Measurements from ENCODE around the gene PRMT1.

The PRMT1 gene

GRCh38 chr19:49685845-49686332, 8.8 kb downstream of the PRMT1 start:
- no peak for DNase-seq (ENCODE audit: insufficient read length)
- TF ChIP-seq TAF1 (IDR thresholded peaks at IDR 0.05; ENCODE audit: borderline replicate concordance, low read depth, low read length), result no peak
- TF ChIP-seq POLR2AphosphoS5 (IDR thresholded peaks at IDR 0.05; ENCODE audit: low read depth, low read length), result peak; percentile 77; the same call in 1 of the 2 replicates
- TF ChIP-seq POLR2A (IDR thresholded peaks at IDR 0.05; ENCODE audit: low read depth, low read length), result peak; percentile 66
- no peak for FAIRE-seq

- DNase-seq (ENCODE audit: insufficient read length) (no peak), FAIRE-seq (no peak)
- TF ChIP-seq TAF1 (IDR thresholded peaks at IDR 0.05; ENCODE audit: borderline replicate concordance, low read depth, low read length), result no peak
- no peak for TF ChIP-seq POLR2AphosphoS5 (IDR thresholded peaks at IDR 0.05; ENCODE audit: low read depth, low read length)
- TF ChIP-seq POLR2A (IDR thresholded peaks at IDR 0.05; ENCODE audit: low read depth, low read length), result no peak
Observed at GRCh38 chr19:49686503-49687088, 9.5 kb downstream of the PRMT1 start.

GRCh38 chr19:49687150-49687549, 10.1 kb downstream of the PRMT1 start:
- no peak for DNase-seq (ENCODE audit: insufficient read length)
- FAIRE-seq, result no peak
- TF ChIP-seq POLR2AphosphoS5 (IDR thresholded peaks at IDR 0.05; ENCODE audit: low read depth, low read length) (no peak; the same call in 1 of the 2 replicates), TAF1 (IDR thresholded peaks at IDR 0.05; ENCODE audit: borderline replicate concordance, low read depth, low read length) (no peak), POLR2A (IDR thresholded peaks at IDR 0.05; ENCODE audit: low read depth, low read length) (no peak)

GRCh38 chr19:49687566-49688316, 10.7 kb downstream of the PRMT1 start:
- no peak for FAIRE-seq
- DNase-seq (ENCODE audit: insufficient read length), result no peak
- TF ChIP-seq POLR2AphosphoS5 (IDR thresholded peaks at IDR 0.05; ENCODE audit: low read depth, low read length), result no peak; the same call in 1 of the 2 replicates
- no peak for TF ChIP-seq POLR2A (IDR thresholded peaks at IDR 0.05; ENCODE audit: low read depth, low read length)
- no peak for TF ChIP-seq TAF1 (IDR thresholded peaks at IDR 0.05; ENCODE audit: borderline replicate concordance, low read depth, low read length)

- 0 out of 2 replicates have a peak, but pooled peaks have one; percentile 26 for TF ChIP-seq POLR2A (IDR thresholded peaks at IDR 0.05; ENCODE audit: low read depth, low read length)
- TF ChIP-seq POLR2AphosphoS5 (IDR thresholded peaks at IDR 0.05; ENCODE audit: low read depth, low read length), result peak; percentile 67; the same call in 1 of the 2 replicates
- no peak for TF ChIP-seq TAF1 (IDR thresholded peaks at IDR 0.05; ENCODE audit: borderline replicate concordance, low read depth, low read length)
- no peak for DNase-seq (ENCODE audit: insufficient read length)
- FAIRE-seq, result no peak
Observed at GRCh38 chr19:49688531-49689132, 11.6 kb downstream of the PRMT1 start.

- FAIRE-seq (no peak), DNase-seq (ENCODE audit: insufficient read length) (peak; percentile 49)
Observed at GRCh38 chr19:49689133-49690078, 12.3 kb downstream of the PRMT1 start, which contains the start of gene ADM5. TSS of gene ADM5 (plus strand) at chr19:49689594. CDS start at chr19:49689838, 244 bp downstream.

GRCh38 chr19:49690079-49690655, 13.1 kb downstream of the PRMT1 start:
- DNase-seq (ENCODE audit: insufficient read length) (no peak), FAIRE-seq (no peak)
- TF ChIP-seq POLR2AphosphoS5 (IDR thresholded peaks at IDR 0.05; ENCODE audit: low read depth, low read length), result no peak
- TF ChIP-seq POLR2A (IDR thresholded peaks at IDR 0.05; ENCODE audit: low read depth, low read length), result no peak
- TF ChIP-seq TAF1 (IDR thresholded peaks at IDR 0.05; ENCODE audit: borderline replicate concordance, low read depth, low read length), result no peak

More at GRCh38 chr19:49689133-49690078, 12.3 kb downstream of the PRMT1 start, which contains the start of gene ADM5:
- TF ChIP-seq TAF1 (IDR thresholded peaks at IDR 0.05; ENCODE audit: borderline replicate concordance, low read depth, low read length) (no peak), POLR2A (IDR thresholded peaks at IDR 0.05; ENCODE audit: low read depth, low read length) (peak; percentile 28; the same call in 1 of the 2 replicates)

- TF ChIP-seq POLR2A (IDR thresholded peaks at IDR 0.05; ENCODE audit: low read depth, low read length) (peak; percentile 36), POLR2AphosphoS5 (IDR thresholded peaks at IDR 0.05; ENCODE audit: low read depth, low read length) (peak; percentile 40; the same call in 1 of the 2 replicates), TAF1 (IDR thresholded peaks at IDR 0.05; ENCODE audit: borderline replicate concordance, low read depth, low read length) (no peak)
- DNase-seq (ENCODE audit: insufficient read length) (peak; percentile 52), FAIRE-seq (peak; percentile 27)
Observed at GRCh38 chr19:49690656-49691242, 13.7 kb downstream of the PRMT1 start, which contains the start of gene CPT1C. TSS of gene CPT1C (plus strand) at chr19:49691116. CDS start at chr19:49692253, 1,137 bp downstream.

- no peak for DNase-seq (ENCODE audit: insufficient read length)
- no peak for FAIRE-seq
- TF ChIP-seq TAF1 (IDR thresholded peaks at IDR 0.05; ENCODE audit: borderline replicate concordance, low read depth, low read length) (no peak), POLR2AphosphoS5 (IDR thresholded peaks at IDR 0.05; ENCODE audit: low read depth, low read length) (no peak), POLR2A (IDR thresholded peaks at IDR 0.05; ENCODE audit: low read depth, low read length) (no peak)
Observed at GRCh38 chr19:49691243-49692146, 14.4 kb downstream of the PRMT1 start.
